GM18520 (cell line): ENCODE results near the gene ARHGAP31.
A peak's percentile ranks its signal among the peaks of the same experiment; 100 is the strongest.
"Not testable (repeated sequence)": the region's sequence is repeated elsewhere in the genome, so short reads cannot be mapped to it uniquely, and the experiment has no call there.

Experiments
- ATAC-seq: cut with Tn5 transposase; IDR thresholded peaks from one replicate; pipeline ENCODE4 v1.9.1; 2021; ENCODE audit not compliant: unreplicated experiment

The ARHGAP31 gene

DNA sequence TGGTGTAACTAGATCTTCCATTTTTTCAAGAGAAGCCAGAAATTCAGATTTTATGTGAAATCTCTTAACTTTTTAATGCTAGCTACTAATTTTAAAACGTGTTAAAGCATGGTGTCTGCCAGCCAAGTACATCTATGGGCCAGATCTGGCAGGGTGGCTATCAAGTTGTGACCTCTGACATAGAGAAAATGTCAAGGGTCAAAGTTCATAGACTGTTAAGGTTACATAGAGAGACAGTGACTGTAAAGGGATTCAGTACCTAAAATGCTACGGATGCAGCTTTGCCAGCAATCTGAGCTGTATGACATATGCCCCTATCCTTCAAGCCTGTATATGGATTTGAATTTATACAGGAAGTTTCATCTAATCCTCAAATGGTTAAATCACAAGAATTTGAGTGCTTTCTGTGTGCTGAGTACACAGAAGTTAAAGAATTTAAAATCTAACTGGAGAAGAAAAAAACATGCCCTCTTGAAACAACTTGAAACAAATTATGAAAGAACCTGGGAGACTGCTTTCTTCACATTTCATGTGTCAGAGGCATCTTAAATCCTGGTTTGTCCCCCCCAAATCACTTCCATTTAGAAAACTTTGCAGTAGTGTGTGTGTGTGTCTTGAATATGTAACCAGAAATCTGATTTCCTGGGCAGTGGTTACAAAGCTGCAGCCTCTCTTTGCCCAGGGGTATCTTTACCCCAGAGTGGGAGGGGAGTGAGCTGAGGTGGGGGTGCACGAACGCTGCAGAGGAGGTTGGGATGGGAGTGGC lies 895 bp upstream of the ARHGAP31 start:
- ATAC-seq, result no peak

DNA sequence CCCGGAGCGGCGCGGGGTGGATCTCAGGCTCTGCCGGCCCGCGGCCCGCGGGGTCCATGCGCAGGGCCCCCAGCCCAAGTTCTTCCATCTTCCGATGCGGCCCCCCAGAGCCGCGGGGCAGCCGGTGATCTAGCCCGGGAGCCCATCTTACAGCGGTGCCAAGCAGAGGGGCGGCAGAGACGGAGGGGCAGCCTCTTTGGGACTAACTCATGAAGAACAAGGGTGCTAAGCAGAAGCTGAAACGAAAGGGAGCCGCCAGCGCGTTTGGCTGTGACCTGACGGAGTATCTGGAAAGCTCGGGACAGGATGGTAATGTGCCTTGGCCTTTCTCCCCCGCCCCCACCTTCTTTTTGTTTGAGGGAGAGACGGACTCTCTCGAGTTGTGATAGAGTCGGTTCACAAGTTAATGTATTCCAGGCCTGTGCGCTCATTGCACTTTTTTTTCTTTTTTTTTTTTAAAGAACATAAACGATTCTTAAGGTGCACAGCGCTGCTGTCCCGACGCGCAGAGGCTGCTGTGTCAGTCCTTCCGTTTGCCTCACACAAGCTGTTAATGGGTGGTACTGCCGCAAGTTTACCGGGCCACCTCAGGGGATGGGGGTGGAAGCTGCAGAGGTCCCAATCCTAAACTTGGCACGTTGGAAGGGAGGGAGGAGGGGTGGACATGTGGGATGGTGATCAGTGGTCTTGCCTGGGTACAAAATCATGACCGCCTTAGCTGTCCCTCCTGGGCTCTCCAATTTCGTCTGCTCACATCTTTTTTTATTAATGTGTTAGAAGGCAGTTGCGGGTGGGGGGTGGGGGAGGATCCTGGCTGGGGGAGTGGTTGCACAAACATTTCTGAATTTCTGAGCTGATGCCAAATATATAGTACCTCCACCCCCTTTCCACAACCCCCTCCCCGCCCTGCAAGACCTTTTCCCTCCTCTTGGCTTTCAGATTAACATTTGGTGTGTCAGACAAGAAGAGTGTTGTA lies 801 bp downstream of the ARHGAP31 start:
- ATAC-seq, result peak; percentile 19

DNA sequence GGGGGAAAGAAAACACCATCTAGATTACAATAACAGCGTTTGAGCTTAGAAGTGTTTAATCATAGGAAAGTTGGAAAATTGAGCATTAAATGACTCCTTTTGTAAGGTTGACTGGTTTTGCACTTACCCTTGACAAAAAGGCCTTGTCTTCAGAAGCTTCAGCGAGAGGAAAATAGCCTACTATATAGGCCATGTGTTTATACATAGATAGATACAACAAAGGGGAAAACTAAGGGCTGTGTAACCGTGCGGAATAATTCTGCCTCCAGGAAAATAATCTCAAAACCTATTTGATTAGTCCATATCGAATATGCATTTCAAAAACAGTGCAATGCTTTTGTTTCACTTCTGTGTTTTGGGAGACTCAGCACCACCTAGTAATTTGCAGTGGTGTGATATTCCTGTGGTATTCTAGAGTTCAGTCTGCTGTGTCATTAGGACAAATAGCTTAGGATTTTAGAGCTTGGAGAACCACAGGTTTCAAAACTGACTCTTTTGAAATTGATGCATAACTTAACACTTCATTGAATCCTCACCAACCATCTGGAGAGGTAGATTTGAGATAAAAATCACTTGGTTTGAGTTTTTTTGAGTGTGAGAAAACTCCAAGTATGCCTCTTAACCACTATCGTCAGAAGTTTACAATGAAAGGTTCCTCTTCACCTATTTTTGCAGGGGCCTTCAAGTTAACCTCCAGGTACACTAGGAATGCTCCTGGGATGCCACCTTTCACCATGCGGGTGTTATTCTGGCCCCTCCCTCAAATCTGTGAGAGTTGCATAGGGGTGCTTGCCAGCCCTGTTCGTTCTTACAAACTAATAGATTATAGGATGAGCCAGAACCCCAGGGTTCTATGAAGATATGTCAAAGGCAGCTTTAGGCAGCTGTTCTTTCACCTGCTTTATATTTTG lies 1.9 kb downstream of the ARHGAP31 start:
- ATAC-seq, result no peak

DNA sequence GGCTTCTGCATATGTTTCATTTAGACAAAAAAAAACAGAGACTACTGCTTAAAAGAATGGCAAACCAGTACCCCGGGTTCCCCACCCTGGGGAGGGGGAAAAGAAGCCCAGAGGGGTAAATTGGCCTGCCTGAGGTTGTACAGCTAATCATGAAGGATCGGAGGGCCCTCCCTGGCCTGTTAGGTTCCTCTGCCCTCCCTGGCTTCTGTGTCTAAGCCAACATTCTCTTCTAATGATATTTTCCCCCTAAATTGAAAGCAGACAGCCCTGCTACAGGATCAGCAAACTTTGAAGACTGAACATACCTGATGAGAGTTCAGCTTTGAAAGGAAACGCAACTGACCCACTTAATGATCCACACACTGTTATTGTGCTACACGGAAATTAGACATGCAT lies 2.5 kb downstream of the ARHGAP31 start:
- no peak for ATAC-seq

DNA sequence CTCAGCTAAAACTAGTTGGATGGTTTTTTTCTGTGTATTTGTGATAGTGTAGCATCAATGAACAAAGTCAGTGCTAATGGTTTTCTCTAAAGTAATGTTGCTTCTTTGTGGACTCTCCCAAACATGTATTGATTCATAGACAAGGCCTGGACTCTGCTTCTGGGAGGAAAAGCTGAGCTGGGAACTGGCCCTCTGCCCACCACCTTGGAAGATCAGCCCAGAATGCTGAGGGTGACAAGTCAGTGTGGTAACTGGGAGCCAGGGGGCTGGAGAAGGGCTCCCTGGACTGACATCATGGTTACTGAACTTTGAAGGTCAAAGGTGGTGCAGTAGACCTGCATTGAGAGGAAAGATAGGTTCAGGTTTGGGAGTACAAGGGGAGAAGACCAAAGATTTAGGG lies 3.0 kb downstream of the ARHGAP31 start:
- ATAC-seq, result no peak

DNA sequence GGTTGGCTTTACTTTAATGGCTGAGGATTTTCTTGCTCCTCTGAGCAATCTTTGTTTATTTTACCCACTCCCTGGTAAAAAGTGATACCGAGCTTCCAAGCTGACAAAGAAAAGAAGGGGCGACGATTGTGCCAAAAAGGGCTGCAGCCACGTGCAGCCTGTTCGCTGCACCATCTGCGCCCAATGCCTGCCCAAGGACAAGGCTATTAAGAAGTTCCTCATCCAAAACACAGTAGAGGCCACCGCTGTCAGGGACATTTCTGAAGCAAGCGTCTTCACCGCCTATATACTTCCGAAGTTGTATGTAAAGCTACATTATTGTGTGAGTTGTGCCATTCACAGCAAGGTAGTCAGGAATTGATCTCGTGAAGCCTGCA lies 4.4 kb downstream of the ARHGAP31 start:
- ATAC-seq, result no peak

DNA sequence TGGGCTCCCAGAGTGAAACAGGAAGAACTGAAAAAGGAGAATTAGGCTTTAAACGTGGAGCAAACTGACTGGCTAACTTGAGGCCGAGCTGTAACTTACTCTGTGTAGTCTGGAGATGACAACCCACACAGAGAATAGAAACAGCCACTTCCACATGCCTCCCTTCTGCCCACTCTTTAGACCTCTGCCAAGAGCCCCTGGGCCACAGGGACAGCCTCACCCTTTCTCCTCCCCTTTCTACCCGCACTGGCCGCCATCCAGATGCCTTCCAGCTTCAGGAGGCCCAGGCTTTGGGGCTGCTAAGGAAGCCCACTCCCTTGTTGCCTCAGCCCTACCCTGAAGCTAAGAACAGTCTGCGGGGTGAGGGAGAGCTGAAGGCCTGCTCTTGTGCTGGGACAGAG lies 6.8 kb downstream of the ARHGAP31 start:
- ATAC-seq, result no peak

DNA sequence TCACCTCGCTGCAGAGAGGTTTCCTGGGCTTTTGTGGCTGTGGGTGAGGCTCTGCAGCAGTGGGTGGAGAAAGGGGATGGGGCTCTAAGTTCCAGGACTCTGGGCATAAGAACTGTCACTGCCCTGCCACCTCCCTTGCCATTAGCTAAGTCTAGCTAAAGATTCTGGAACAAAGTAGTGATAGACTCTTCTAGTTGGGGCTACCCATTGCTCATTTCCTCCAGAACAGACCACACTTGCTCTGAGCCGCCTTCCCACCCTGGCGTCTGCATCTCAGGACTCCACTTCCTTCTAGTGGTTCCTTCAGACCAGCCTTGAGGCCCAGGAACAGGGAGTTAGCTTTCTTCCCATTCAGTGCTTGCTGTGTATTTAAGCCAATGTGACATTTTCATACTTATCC lies 7.5 kb downstream of the ARHGAP31 start:
- no peak for ATAC-seq

DNA sequence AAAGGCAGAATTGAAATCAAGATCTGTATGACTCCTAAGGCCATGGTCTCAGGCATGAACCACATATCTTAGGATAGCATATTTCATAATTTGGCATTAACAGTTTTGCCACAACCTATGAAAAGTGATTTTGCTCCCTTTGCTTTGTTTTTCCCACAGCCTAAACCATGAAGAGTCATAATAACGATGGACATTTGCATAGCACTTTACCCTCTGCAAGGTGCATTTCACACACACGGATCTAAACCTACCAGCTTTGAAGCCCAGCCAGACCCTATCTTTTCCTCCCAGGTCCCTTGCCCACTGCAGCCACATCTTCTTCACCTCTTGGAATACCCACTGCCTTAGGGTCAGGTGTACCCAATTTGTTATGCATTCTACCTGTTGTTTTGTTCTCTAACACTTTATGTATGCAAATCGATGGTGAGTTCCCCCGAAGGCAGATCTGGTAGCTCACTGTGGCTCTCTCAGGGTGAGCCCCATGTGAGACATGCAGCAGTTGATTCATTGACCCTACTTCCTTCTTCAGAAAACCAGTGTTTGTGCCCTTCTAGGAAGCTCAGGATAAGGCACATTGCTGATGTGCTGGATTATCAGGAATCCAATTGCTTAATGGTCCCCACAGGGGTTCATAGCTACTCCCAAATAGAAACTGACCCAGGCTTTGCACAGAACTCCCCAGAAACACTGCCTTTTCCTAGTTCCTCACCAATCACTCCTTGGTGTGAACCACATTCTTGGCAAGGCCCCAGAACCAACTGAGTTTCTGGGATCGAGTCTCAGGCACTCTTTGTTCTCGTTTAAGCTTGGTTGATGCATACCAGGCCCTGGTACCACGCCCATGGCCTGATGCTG lies 8.7 kb downstream of the ARHGAP31 start:
- peak; percentile 67 for ATAC-seq

DNA sequence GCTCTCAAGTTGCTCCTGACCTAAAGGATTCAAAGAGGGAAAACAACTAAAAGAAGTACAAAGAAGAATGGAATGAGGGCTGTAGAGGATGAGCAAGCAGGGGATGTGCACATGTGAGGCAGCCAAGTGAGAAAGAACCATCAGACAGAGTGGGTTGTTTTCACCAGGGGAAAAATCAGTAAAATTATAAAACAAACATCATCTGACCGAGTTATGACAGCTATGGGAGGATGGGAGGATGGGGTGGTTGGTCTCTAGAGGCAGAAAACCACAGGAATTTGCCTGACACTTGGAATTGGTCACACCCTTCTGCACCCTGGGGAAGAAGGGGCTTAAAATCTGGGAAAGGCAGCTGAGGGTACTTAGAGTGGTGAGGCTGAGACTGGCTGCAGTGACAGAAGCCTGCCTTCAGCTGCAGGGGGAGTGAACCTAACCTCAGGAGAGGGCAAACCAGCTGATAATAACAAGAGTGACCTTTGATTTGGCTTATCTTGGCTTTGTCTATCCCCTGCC lies 10.1 kb downstream of the ARHGAP31 start:
- ATAC-seq, result no peak

DNA sequence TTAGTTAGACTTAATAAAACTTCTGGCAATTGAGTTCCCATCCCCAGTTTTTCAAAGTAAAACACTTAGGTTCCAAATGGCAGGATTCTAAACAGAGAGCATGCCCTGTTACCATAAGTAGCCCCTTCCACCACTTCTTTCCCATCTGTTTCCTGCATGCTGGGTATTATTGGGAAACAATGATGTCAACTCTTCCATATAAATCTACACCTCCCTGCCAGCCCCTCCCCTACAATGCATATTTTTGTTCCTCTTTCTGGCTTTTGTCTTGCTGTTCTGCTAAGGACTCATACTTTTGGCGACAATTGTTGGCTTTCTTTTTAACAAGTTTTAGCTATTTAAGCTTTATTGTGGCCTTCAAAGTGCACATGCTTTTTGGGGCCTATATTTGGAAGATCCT lies 11.1 kb downstream of the ARHGAP31 start:
- no peak for ATAC-seq

DNA sequence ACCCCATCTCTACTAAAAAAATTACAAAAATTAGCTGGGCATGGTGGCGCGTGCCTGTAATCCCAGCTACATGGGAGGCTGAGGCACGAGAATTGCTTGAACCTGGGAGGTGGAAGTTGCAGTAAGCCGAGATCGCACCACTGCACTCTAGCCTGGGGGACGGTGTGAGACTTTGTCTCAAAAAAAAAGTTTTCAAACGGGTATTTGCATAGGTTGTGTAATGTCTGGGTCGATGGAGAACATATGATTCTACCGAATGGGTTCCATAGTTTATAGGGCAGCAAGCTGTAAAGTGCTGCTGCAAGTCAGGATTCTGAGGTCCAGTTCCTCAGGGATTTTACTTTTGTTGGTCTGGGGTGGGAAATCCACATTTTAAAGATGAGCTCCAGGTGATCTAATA lies 12.2 kb downstream of the ARHGAP31 start:
- not testable (repeated sequence) for ATAC-seq

DNA sequence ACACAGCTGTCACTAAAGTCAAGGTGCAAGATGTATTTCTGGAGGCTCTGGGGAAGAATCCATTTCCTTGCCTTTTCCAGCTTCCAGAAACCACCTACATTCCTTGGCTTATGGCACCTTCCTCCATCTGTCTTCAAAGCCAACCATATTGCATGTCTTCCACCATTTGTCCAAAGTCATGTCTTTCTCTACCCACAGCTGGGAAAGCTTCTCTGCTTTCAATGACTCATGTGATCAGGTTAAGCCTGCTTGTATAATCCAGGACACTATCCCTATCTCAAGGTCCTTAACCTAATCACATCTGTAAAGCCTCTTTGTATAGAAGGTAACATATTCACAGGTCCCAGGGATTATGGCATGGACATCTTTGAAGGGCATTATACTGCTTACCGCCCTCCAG lies 14.2 kb downstream of the ARHGAP31 start:
- ATAC-seq, result no peak

DNA sequence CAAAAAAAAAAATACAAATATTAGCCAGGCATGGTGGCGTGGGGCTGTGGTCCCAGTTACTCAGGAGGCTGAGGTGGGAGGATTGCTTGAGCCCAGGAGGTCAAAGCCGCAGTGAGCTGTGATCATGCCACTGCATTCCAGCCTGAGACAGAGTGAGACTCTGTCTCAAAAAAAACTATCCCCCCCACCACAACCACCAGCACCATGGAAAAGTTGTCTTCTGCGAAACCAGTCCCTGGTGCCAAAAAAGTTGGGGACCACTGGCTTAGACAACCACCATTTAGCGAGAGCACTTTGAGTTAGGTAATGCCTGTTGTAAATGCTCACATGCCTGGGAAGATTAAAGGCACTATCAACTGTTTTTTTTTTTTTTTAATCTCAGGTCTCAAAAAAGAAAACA lies 15.4 kb downstream of the ARHGAP31 start:
- no peak for ATAC-seq

DNA sequence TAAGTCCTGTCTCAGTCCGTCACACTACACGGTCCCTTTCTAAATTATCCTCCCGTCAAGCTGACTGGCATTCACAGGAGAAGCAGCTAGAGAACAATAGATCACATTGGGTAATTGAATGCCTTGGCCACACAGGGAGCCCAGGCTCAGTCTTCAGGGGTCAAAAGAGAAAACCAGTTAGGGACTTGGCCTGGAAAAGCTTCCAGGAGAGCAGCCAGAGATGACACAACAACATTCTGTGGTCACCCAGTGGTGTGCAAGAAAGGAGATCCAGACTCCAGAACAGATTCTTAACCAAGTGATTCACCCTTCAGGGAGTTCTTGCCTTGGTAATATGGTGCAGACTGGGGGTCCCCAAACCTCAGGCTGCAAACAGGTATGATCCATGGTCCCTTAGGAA lies 15.9 kb downstream of the ARHGAP31 start:
- no peak for ATAC-seq

DNA sequence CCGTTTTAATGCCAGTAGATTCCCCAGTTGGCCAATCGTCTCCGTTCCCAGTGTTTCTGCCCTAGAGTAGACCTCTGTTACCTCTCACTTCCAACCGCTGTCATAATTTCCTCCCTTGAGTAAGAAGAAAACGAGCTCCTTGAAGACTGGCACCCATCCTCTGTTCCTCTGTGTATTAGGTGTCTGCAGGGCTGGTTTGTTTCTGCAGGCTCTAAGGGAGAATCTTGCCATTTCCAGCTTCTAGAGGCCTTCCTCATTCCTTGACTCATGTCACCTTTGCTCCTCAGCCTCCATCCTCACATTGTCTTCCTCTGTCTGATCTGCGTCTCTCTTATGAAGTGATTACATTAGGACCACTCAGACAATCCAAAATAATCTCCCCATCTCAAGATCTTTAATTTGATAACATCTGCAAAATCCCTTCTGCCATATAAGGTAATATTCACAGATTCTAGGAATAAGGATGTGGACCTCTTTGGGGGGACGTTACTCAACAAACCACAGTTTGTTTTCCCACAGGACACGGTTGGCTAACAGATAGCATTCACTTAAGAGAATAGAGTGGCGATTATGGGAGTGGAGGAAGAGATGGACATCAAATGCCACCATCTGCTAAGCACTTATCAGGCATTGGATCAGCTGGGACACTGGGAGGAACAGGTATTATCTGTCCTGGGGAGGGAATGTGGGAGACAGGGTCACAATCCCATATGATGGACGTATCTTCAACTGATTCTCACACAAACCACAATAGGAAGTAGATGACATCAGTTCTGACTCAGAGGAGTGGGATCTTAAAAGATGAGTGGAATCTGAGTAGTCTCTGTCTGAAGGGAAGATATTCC lies 17.1 kb downstream of the ARHGAP31 start:
- ATAC-seq, result no peak

DNA sequence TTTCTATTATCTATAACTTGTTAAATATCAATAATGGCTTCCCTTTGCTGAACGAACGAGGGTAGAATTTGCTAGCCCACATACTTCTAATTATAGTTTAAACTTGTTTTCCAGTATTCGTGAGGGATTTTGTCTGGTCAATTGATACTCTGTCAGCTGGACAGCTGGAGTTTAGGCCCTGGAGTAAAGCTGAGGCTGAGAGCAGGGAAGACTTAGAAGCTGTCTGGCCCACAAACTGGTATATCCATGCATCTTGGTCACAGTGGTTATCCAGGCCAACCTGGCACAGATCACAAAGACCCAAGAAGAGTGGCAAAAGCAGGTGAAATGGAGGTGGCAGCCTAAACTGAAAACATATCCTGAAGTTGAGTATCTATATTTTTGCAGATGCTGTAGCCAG lies 19.3 kb downstream of the ARHGAP31 start:
- no peak for ATAC-seq

DNA sequence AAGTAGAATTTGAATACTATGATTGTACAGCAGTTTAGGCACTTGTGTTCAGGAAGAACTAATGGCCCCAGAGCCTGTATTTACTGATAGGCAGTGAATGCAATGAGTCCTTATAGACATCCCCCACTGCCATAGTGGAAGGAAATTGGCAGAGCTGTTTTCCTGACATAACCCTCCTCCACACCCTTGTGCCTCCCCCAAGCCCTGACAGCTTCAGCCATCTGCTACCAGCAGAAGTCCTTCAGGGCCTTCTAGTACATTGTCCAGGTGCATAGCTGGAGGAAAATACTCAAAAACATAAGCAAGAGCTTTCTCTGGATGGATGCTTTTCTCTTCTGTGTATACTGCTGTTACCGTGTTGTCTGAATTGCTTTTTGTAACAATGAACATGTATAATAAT lies 20.6 kb downstream of the ARHGAP31 start:
- ATAC-seq, result no peak
